ENCODE data around the gene C1orf159.

- TF ChIP-seq POLR2A (IDR thresholded peaks at IDR 0.05), result no peak
- TF ChIP-seq CTCF (IDR thresholded peaks at IDR 0.05), result no peak
- TF ChIP-seq POLR2AphosphoS5 (IDR thresholded peaks at IDR 0.05; ENCODE audit: insufficient read depth in 1 of 2, low read depth in 1 of 2), result no peak
Observed at GRCh38 chr1:1032424-1032823, 83.5 kb downstream of the C1orf159 start.
